GM21737 (cell line): ENCODE results near the gene F8A1.
A peak's percentile ranks its signal among the peaks of the same experiment; 100 is the strongest.
"Not testable (repeated sequence)": the region's sequence is repeated elsewhere in the genome, so short reads cannot be mapped to it uniquely, and the experiment has no call there.

ENCODE experiments used
- ATAC-seq: cut with Tn5 transposase; IDR thresholded peaks from one replicate; pipeline ENCODE4 v1.9.1; 2021; ENCODE audit warnings: mild to moderate bottlenecking, moderate library complexity; ENCODE audit not compliant: unreplicated experiment

Gene F8A1

GRCh38 chrX:154886069-154886788 is at the start of gene F8A1:
Gene F8A1, plus strand, starts transcription at chrX:154886355. Its CDS starts 20 bp downstream, at chrX:154886375.
- peak; percentile 72 for ATAC-seq

- ATAC-seq, result no peak
Observed at GRCh38 chrX:154840856-154841255, 45.3 kb upstream of the F8A1 start.

GRCh38 chrX:154850957-154851611 is 35.1 kb upstream of the F8A1 start:
- no peak for ATAC-seq

GRCh38 chrX:154855256-154855655 is 30.9 kb upstream of the F8A1 start:
- ATAC-seq, result no peak

- ATAC-seq, result not testable (repeated sequence)
Observed at GRCh38 chrX:154868522-154868921, 17.6 kb upstream of the F8A1 start.

GRCh38 chrX:154873329-154873728 is 12.8 kb upstream of the F8A1 start:
- no peak for ATAC-seq

GRCh38 chrX:154884069-154884468 is 2.1 kb upstream of the F8A1 start:
- not testable (repeated sequence) for ATAC-seq

- not testable (repeated sequence) for ATAC-seq
Observed at GRCh38 chrX:154885057-154885456, 1.1 kb upstream of the F8A1 start.

GRCh38 chrX:154885549-154885948 is 606 bp upstream of the F8A1 start:
- ATAC-seq, result not testable (repeated sequence)

- ATAC-seq, result peak; percentile 48
Observed at GRCh38 chrX:154886789-154887221, 650 bp downstream of the F8A1 start.

- ATAC-seq, result no peak
Observed at GRCh38 chrX:154890990-154891639, 5.0 kb downstream of the F8A1 start.

GRCh38 chrX:154892296-154892695 is 6.1 kb downstream of the F8A1 start:
- ATAC-seq, result no peak

- ATAC-seq, result no peak
Observed at GRCh38 chrX:154900323-154900722, 14.2 kb downstream of the F8A1 start.

- ATAC-seq, result no peak
Observed at GRCh38 chrX:154902408-154902807, 16.3 kb downstream of the F8A1 start.

- ATAC-seq, result no peak
Observed at GRCh38 chrX:154908821-154909220, 22.7 kb downstream of the F8A1 start.

- not testable (repeated sequence) for ATAC-seq
Observed at GRCh38 chrX:154910048-154910447, 23.9 kb downstream of the F8A1 start.

- ATAC-seq, result not testable (repeated sequence)
Observed at GRCh38 chrX:154910528-154910927, 24.4 kb downstream of the F8A1 start.

GRCh38 chrX:154914052-154914451 is 27.9 kb downstream of the F8A1 start:
- no peak for ATAC-seq

GRCh38 chrX:154918060-154918483 is 31.9 kb downstream of the F8A1 start:
- ATAC-seq, result no peak

- ATAC-seq, result not testable (repeated sequence)
Observed at GRCh38 chrX:154924771-154925170, 38.6 kb downstream of the F8A1 start.
